T-helper 1 cell treated with Interleukin-12 subunit alpha and Interleukin-12 subunit beta and Interleukin-4 antibody, amounts not matched to agents 30 μg/mL and 1 μg/mL, for 36 hours (primary cell): ENCODE data around the gene HSPB1.
"Not testable (repeated sequence)": the region's sequence is repeated elsewhere in the genome, so short reads cannot be mapped to it uniquely, and the experiment has no call there.

Source experiments
- H3K27ac Mint-ChIP-seq: one replicate; pipeline ENCODE4 v1.8.0; 2021; ENCODE audit warnings: mild to moderate bottlenecking, mixed read lengths
- H3K27me3 Mint-ChIP-seq: one replicate; pipeline ENCODE4 v1.8.0; 2021; ENCODE audit warnings: low read depth, mixed read lengths
- H3K36me3 Mint-ChIP-seq: one replicate; pipeline ENCODE4 v1.8.0; 2021; ENCODE audit warnings: low read depth, mixed read lengths
- H3K4me1 Mint-ChIP-seq: one replicate; pipeline ENCODE4 v1.8.0; 2021; ENCODE audit warnings: low read depth, mixed read lengths
- H3K4me3 Mint-ChIP-seq: one replicate; pipeline ENCODE4 v1.8.0; 2021; ENCODE audit warnings: mild to moderate bottlenecking, moderate library complexity, mixed read lengths
- H3K9me3 Mint-ChIP-seq: one replicate; pipeline ENCODE4 v1.8.0; 2021; ENCODE audit warnings: mixed read lengths

Gene HSPB1

GRCh38 chr7:76291351-76292212 lies 10.9 kb upstream of the HSPB1 start:
- H3K36me3 Mint-ChIP-seq = no peaks in the 10 kb centered on the region
- H3K27ac Mint-ChIP-seq = peak overlapping the region; percentile 69
- peaks cover 13% of the 10 kb centered on the region for H3K4me1 Mint-ChIP-seq
- H3K4me3 Mint-ChIP-seq = peak overlapping the region; percentile 4
- H3K9me3 Mint-ChIP-seq = no peaks in the 10 kb centered on the region
- H3K27me3 Mint-ChIP-seq = peaks cover 4% of the 10 kb centered on the region

- Mint-ChIP-seq H3K27ac (peak overlapping the region; percentile 41), H3K4me3 (no peak overlapping the region), H3K36me3 (no peaks in the 10 kb centered on the region), H3K4me1 (peaks cover 15% of the 10 kb centered on the region), H3K9me3 (no peaks in the 10 kb centered on the region), H3K27me3 (peaks cover 8% of the 10 kb centered on the region)
Measured at GRCh38 chr7:76292213-76292573, 10.3 kb upstream of the HSPB1 start.

GRCh38 chr7:76292911-76293310 lies 9.6 kb upstream of the HSPB1 start:
- not testable (repeated sequence) for H3K4me3 Mint-ChIP-seq, H3K27ac Mint-ChIP-seq, H3K9me3 Mint-ChIP-seq, H3K36me3 Mint-ChIP-seq
- H3K4me1 Mint-ChIP-seq = peaks cover 17% of the 10 kb centered on the region
- H3K27me3 Mint-ChIP-seq = peaks cover 10% of the 10 kb centered on the region

GRCh38 chr7:76293407-76293901 lies 9.0 kb upstream of the HSPB1 start:
- Mint-ChIP-seq H3K27ac (no peak overlapping the region), H3K4me1 (peaks cover 17% of the 10 kb centered on the region), H3K4me3 (no peak overlapping the region), H3K36me3 (no peaks in the 10 kb centered on the region), H3K9me3 (no peaks in the 10 kb centered on the region), H3K27me3 (peaks cover 10% of the 10 kb centered on the region)

- Mint-ChIP-seq H3K27ac (no peak overlapping the region), H3K36me3 (no peaks in the 10 kb centered on the region), H3K4me1 (peaks cover 17% of the 10 kb centered on the region), H3K27me3 (peaks cover 7% of the 10 kb centered on the region), H3K4me3 (no peak overlapping the region), H3K9me3 (no peaks in the 10 kb centered on the region)
Measured at GRCh38 chr7:76294344-76295024, 8.0 kb upstream of the HSPB1 start.

- Mint-ChIP-seq H3K4me3 (no peak overlapping the region), H3K4me1 (peaks cover 8% of the 10 kb centered on the region), H3K9me3 (no peaks in the 10 kb centered on the region), H3K27ac (no peak overlapping the region), H3K27me3 (peaks cover 10% of the 10 kb centered on the region), H3K36me3 (no peaks in the 10 kb centered on the region)
Measured at GRCh38 chr7:76296743-76297740, 5.4 kb upstream of the HSPB1 start.

GRCh38 chr7:76300166-76300731 lies 2.2 kb upstream of the HSPB1 start:
- peaks cover 14% of the 10 kb centered on the region for H3K27me3 Mint-ChIP-seq
- no peak overlapping the region for H3K27ac Mint-ChIP-seq
- H3K4me3 Mint-ChIP-seq = no peak overlapping the region
- H3K4me1 Mint-ChIP-seq = peaks cover 20% of the 10 kb centered on the region
- H3K9me3 Mint-ChIP-seq = no peaks in the 10 kb centered on the region
- H3K36me3 Mint-ChIP-seq = no peaks in the 10 kb centered on the region

- Mint-ChIP-seq H3K27ac (no peak overlapping the region), H3K27me3 (peaks cover 14% of the 10 kb centered on the region), H3K4me3 (no peak overlapping the region), H3K4me1 (peaks cover 20% of the 10 kb centered on the region), H3K9me3 (no peaks in the 10 kb centered on the region), H3K36me3 (no peaks in the 10 kb centered on the region)
Measured at GRCh38 chr7:76301000-76301399, 1.5 kb upstream of the HSPB1 start.

GRCh38 chr7:76303202-76304147 lies 1.0 kb downstream of the HSPB1 start:
- Mint-ChIP-seq H3K27me3 (peaks cover 7% of the 10 kb centered on the region), H3K4me1 (peaks cover 13% of the 10 kb centered on the region), H3K27ac (peak overlapping the region; percentile 74), H3K9me3 (no peaks in the 10 kb centered on the region), H3K36me3 (no peaks in the 10 kb centered on the region), H3K4me3 (peak overlapping the region; percentile 89)

- H3K36me3 Mint-ChIP-seq = no peaks in the 10 kb centered on the region
- H3K27me3 Mint-ChIP-seq = peaks cover 7% of the 10 kb centered on the region
- no peaks in the 10 kb centered on the region for H3K9me3 Mint-ChIP-seq
- H3K27ac Mint-ChIP-seq = no peak overlapping the region
- H3K4me3 Mint-ChIP-seq = no peak overlapping the region
- peaks cover 13% of the 10 kb centered on the region for H3K4me1 Mint-ChIP-seq
Measured at GRCh38 chr7:76304888-76305375, 2.5 kb downstream of the HSPB1 start.

GRCh38 chr7:76308874-76309273 lies 6.4 kb downstream of the HSPB1 start:
- H3K27ac Mint-ChIP-seq, H3K4me3 Mint-ChIP-seq, H3K27me3 Mint-ChIP-seq, H3K4me1 Mint-ChIP-seq, H3K9me3 Mint-ChIP-seq, H3K36me3 Mint-ChIP-seq: not testable (repeated sequence)

GRCh38 chr7:76309341-76310101 lies 7.0 kb downstream of the HSPB1 start:
- H3K4me3 Mint-ChIP-seq, H3K27me3 Mint-ChIP-seq, H3K9me3 Mint-ChIP-seq, H3K4me1 Mint-ChIP-seq, H3K36me3 Mint-ChIP-seq, H3K27ac Mint-ChIP-seq: not testable (repeated sequence)
